ENCODE data around the gene ATE1.

ATE1 gene

GRCh38 chr10:121800831-121801230 lies 127.0 kb downstream of the ATE1 start:
- TF ChIP-seq, protein P1, sequence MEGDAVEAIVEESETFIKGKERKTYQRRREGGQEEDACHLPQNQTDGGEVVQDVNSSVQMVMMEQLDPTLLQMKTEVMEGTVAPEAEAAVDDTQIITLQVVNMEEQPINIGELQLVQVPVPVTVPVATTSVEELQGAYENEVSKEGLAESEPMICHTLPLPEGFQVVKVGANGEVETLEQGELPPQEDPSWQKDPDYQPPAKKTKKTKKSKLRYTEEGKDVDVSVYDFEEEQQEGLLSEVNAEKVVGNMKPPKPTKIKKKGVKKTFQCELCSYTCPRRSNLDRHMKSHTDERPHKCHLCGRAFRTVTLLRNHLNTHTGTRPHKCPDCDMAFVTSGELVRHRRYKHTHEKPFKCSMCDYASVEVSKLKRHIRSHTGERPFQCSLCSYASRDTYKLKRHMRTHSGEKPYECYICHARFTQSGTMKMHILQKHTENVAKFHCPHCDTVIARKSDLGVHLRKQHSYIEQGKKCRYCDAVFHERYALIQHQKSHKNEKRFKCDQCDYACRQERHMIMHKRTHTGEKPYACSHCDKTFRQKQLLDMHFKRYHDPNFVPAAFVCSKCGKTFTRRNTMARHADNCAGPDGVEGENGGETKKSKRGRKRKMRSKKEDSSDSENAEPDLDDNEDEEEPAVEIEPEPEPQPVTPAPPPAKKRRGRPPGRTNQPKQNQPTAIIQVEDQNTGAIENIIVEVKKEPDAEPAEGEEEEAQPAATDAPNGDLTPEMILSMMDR (IDR thresholded peaks at IDR 0.05), result no peak

GRCh38 chr10:121800146-121800545 lies 127.7 kb downstream of the ATE1 start:
- TF ChIP-seq, protein P1 (IDR thresholded peaks at IDR 0.05), result no peak

DNA sequence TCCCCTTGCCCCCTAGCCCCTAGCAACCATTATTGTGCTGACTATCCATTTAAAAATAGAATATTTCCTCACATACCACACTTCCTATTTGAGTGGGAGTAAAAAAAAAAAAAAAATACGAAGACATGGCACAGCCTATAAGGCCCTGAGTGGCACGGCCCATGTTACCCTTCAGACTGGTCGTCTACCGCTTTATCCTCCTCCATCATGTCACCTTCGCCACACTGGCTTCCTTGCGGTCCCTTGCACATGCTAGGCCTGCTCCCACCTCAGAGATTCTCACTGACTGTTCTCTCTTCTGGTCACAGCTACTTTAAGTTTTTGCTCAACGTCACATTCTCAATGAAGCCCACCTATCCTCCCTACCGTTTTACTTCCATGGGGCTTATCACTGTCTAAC lies 130.3 kb downstream of the ATE1 start:
- TF ChIP-seq, protein P1 (IDR thresholded peaks at IDR 0.05), result no peak

DNA sequence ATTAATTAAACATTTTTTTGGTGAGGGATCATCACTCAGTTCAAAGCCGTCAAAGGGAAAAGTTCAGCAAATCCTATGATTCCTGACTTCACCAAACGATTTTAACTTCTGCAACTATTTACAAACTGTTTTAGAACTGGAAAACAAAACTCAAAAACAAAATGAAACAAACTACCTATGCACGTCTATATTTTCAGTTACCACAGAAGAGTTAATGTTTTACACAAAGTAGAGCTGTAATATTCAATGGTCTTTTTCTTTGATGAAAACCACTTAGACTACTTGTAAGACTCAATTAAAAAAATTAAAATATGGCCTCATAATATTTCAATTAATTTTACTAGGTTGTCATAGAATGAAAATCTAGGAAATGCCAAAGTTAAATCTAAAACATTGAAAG lies 131.5 kb downstream of the ATE1 start:
- TF ChIP-seq, protein P1 (IDR thresholded peaks at IDR 0.05), result no peak

DNA sequence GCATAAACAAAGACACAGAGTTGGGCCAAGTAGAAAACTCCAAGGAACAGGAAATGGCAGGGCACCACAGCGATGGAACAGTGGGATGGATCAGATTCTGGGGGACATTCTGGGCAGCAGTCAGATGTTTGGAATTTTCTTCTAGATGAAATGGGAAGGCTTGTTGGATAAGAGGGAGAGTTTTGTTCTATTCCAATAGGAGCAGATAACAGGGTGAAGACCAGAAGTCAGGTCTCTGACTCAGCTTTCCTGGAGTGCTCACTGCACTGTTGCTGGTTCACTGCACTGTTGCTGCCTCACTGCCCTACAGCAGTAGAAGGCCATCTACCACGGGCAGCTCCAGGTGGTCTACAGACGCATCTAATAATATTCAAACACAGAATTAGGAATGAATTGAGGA lies 135.6 kb downstream of the ATE1 start:
- TF ChIP-seq, protein P1 (IDR thresholded peaks at IDR 0.05), result no peak

- TF ChIP-seq, protein P1 (IDR thresholded peaks at IDR 0.05), result no peak
These were observed 136.1 kb downstream of the ATE1 start for GRCh38 chr10:121791761-121792160.

GRCh38 chr10:121788717-121789116 lies 139.1 kb downstream of the ATE1 start:
- TF ChIP-seq, protein P1 (IDR thresholded peaks at IDR 0.05), result no peak

- TF ChIP-seq, protein P1 (IDR thresholded peaks at IDR 0.05), result no peak
These were observed 139.7 kb downstream of the ATE1 start for GRCh38 chr10:121788115-121788514.
